ENCODE measurements around the gene C3orf52.

The C3orf52 gene

GRCh38 chr3:112086875-112087524 is 811 bp downstream of the C3orf52 start:
- H3K4me3 ChIP-seq (ENCODE audit: low read length), result peak overlapping the region; percentile 63
- TF ChIP-seq, protein P1, sequence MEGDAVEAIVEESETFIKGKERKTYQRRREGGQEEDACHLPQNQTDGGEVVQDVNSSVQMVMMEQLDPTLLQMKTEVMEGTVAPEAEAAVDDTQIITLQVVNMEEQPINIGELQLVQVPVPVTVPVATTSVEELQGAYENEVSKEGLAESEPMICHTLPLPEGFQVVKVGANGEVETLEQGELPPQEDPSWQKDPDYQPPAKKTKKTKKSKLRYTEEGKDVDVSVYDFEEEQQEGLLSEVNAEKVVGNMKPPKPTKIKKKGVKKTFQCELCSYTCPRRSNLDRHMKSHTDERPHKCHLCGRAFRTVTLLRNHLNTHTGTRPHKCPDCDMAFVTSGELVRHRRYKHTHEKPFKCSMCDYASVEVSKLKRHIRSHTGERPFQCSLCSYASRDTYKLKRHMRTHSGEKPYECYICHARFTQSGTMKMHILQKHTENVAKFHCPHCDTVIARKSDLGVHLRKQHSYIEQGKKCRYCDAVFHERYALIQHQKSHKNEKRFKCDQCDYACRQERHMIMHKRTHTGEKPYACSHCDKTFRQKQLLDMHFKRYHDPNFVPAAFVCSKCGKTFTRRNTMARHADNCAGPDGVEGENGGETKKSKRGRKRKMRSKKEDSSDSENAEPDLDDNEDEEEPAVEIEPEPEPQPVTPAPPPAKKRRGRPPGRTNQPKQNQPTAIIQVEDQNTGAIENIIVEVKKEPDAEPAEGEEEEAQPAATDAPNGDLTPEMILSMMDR (conservative IDR thresholded peaks at IDR 0.05; ENCODE audit: low read depth, low read length), result no peak
- no peak for DNase-seq (ENCODE audit: low read depth)

GRCh38 chr3:112087746-112088145 is 1.6 kb downstream of the C3orf52 start:
- H3K4me3 ChIP-seq (ENCODE audit: low read length), result peak overlapping the region; percentile 63
- TF ChIP-seq, protein P1 (conservative IDR thresholded peaks at IDR 0.05; ENCODE audit: low read depth, low read length), result no peak
- DNase-seq (ENCODE audit: low read depth), result no peak

DNA sequence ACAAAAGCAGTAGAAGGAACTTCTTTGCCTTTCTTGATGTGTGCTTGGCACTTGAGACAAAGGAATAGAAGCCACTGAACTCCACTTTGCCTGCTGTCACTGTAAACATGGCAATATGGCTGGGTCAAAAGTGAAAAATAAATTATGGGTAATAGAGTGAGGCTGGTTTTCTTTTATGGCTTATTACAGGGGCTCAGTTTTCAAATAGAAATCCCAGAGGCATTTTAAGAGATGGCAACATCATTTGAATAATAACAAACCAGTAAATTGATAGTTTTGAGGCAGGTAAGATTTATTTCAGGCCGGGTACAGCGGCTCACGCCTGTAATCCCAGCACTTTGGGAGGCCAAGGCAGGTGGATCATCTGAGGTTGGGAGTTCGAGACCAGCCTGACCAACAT is 2.8 kb downstream of the C3orf52 start:
- DNase-seq (ENCODE audit: low read depth), result no peak
- TF ChIP-seq, protein P1 (conservative IDR thresholded peaks at IDR 0.05; ENCODE audit: low read depth, low read length), result no peak
- no peak overlapping the region for H3K4me3 ChIP-seq (ENCODE audit: low read length)

- no peak overlapping the region for H3K4me3 ChIP-seq (ENCODE audit: low read length)
- DNase-seq (ENCODE audit: low read depth), result no peak
- TF ChIP-seq, protein P1 (conservative IDR thresholded peaks at IDR 0.05; ENCODE audit: low read depth, low read length), result no peak
Observed at GRCh38 chr3:112089956-112090886, 4.0 kb downstream of the C3orf52 start.

DNA sequence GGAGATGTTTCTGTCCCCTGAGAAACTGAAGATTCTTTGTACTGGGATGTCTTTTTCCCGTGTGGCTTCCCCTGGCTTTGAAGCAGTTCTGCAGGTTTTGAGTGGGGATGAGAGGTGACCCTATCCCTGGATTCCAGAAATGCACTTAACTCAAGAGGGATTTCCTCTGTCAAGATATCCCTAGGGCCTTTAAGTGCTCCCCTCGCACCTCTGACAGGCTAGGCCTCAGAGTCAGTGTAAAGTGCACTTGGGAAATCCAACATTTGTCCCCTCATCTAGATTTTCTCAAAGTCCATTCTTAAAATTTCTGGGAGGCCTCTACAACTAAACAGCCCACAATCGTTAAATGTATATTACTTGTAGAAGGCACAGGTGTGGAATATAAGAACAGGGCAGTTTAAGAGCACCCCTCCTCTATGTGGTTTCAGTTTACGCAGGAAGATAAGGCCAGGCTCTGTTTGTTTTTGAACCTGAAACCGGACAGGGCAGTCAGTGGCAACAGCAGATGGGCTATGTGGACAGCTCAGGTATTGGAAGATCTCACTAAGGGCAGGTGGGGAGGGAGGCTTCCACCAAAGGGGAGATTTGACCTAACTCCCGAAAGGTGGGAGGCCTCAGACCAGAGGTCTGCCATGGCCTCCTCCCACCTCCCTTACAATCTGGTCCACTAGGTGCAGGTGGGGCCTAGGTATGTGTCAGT is 4.8 kb downstream of the C3orf52 start:
- H3K4me3 ChIP-seq (ENCODE audit: low read length), result no peak overlapping the region
- TF ChIP-seq, protein P1 (conservative IDR thresholded peaks at IDR 0.05; ENCODE audit: low read depth, low read length), result no peak
- DNase-seq (ENCODE audit: low read depth), result no peak

- H3K4me3 ChIP-seq (ENCODE audit: low read length), result no peak overlapping the region
- TF ChIP-seq, protein P1 (conservative IDR thresholded peaks at IDR 0.05; ENCODE audit: low read depth, low read length), result no peak
- no peak for DNase-seq (ENCODE audit: low read depth)
Observed at GRCh38 chr3:112092496-112093179, 6.4 kb downstream of the C3orf52 start.
